GM18505 (cell line): Measurements from ENCODE around the gene PHACTR2.
"Not testable (repeated sequence)": the region's sequence is repeated elsewhere in the genome, so short reads cannot be mapped to it uniquely, and the experiment has no call there.

Experiments used
- ATAC-seq: cut with Tn5 transposase; IDR thresholded peaks from one replicate; pipeline ENCODE4 v1.9.1; 2021; ENCODE audit not compliant: unreplicated experiment
- POLR2A ChIP-seq: IDR thresholded peaks from 4 replicates; pipeline ENCODE4 v1.6.1; 2011; ENCODE audit warnings: borderline replicate concordance; ENCODE audit not compliant: insufficient read depth, insufficient read length; ENCODE audit errors: extremely low read depth

The PHACTR2 gene

GRCh38 chr6:143793280-143793619 is 115.5 kb downstream of the PHACTR2 start:
- TF ChIP-seq POLR2A: no peak
- no peak for ATAC-seq

- not testable (repeated sequence) for ATAC-seq
Observed at GRCh38 chr6:143796551-143796950, 118.8 kb downstream of the PHACTR2 start.

GRCh38 chr6:143798487-143798886 is 120.7 kb downstream of the PHACTR2 start:
- not testable (repeated sequence) for ATAC-seq

DNA sequence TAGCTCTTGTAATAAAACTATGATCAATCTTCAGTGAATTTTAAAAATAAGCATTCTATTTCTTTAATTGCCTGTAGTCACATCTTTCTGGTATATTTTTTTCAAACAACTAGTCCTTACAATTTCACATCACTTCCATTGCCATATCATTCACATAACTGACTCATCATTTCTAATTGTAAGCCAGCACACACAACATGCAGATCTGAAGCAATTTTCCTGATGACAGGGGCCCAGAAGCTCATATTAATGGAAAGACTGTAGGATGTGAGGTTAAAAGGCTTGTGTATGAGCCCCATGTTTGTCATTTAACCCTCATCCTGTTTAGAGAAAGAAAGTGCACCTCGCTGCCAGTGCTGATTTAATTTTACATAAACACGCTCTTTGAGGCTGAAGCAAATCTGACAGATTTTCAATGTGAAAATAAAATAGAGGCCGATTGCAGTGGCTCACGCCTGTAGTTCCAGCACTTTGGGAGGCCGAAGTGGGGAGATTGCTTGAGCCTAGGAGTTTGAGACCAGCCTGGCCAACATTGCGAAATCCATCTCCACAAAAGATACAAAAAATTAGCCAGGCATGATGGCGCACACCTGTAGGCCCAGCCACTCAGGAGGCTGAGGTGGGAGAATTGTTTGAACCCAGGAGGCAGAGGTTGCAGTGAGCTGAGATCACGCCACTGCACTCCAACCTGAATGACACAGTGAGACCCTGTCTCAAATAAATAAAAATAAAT is 125.2 kb downstream of the PHACTR2 start:
- TF ChIP-seq POLR2A: no peak
- no peak for ATAC-seq

DNA sequence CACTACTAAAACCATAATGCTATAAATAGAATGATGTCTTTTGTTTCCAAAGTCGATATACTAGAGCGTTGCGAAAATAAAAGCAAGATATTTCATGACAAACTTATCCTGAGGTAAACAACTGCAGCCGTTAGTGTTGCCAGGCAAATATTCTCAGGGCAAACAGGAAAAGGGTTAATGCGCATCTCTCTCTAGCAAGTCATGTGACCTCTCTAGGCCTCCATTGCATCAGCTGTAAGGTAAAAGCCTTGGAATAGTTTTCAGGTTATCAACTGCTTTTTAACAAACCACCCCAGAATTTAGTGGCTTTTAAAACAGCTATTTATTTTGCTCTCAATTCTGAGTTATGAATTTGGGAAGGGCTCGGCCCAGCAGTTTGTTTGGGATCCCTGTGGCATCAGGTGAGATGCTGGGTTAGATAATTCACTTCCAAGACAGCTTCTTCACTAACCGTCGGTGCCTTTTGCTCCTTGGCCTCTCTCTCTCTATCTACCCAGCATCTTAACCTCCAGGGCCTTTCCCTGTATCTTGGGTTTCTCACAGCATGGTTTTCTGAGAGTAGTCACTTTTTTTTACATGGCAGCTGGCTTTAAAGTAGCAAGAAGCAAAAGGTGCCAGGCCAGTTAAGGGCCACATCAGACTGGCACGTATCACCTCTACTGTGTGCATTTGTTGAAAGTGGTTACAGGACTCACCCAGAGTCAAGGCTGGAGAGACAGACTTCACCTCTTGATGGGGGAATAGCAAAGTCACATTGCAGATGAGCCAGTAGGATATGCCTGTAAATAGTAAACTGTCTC is 126.2 kb downstream of the PHACTR2 start:
- no peak for ATAC-seq

GRCh38 chr6:143804835-143805239 is 127.1 kb downstream of the PHACTR2 start:
- no peak for ATAC-seq
- TF ChIP-seq POLR2A: no peak

More for the DNA sequence above, 126.2 kb downstream of the PHACTR2 start:
- TF ChIP-seq POLR2A: no peak

DNA sequence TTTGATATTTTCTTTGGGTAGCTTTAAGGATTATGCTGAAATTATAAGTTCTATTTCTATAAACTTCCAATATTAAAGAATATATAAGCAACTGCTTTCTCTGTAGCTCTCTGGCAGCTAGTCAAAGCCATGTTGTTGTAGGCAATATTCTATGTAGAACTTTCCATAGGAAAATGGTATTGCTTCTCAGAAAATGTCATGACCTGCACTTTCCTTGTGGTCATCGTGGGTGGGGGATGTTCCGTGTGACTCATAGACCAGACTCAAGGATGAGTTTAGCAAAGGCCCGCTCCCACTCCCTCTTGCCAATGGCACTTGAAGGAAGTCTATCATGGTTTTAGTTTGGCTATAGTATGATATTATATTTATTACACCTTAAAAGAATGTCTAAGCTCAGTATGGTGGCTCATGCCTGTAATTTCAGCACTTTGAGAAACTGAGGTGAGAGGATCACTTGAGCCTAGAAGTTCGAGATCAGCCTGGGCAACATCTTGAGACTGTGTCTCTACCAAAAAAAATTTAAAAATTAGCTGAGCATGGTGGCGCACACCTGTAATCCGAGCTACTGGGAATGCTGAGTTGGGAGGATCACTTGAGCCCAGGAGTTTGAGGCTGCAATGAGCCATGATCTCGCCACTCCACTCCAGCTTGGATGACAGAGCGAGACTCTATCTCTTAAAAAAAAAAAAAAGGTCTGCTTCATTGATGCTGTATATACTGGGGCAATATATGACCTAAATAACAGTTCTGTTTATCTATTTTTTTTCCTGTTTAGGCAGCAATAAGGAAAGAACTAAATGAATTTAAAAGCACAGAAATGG is 128.7 kb downstream of the PHACTR2 start:
- no peak for ATAC-seq
- TF ChIP-seq POLR2A: no peak

GRCh38 chr6:143807103-143807772 is 129.5 kb downstream of the PHACTR2 start:
- no peak for ATAC-seq
- no peak for TF ChIP-seq POLR2A

DNA sequence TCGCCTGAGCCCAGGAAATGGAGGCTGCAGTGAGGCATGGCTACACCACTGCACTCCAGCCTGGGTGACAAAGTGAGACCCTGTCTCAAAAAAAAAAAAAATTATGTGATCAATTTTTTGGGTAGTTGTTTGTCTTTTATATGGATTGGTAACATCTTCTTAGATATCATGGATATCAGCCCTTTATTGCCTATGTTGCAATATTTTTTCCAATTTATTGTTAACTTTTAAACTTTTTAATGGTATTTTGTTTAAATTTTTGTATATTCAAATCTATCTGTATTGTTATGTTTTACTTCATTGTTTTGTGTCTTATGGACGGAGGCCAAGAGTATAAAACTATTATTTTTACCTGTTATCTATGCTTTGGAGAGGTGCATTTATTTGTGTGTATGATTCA is 133.0 kb downstream of the PHACTR2 start:
- no peak for ATAC-seq

DNA sequence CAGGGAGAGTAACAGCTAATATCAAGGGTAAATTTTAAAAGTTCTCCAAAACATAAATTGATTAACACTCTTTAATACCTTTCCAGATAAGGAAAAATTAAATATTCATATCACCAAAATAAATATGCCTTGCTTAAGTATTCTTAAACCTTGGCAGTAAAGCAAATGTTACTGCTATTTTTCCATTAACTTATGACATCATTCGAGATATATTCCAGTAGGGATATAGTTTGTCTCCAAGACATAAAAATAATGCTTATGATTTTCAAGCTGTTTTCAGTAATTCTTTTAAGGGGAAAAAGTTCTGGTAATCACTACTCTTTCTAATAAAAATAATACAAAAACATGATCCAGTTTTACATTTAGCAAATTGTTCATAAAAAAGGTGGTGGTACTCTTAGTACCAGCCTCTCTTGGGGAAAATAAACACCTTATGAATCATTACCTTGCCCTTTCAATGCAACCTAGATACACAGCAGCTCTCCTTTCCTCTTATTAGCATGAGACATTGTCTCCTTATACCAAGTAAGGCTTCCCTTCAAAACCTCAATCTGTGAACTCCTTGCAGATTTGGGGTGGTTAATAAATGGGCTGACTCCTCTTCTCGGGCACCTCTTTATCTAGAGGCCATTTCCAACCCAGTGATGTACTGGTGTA is 133.9 kb downstream of the PHACTR2 start:
- no peak for TF ChIP-seq POLR2A
- ATAC-seq: no peak

More for the DNA sequence above, 133.0 kb downstream of the PHACTR2 start:
- no peak for TF ChIP-seq POLR2A

DNA sequence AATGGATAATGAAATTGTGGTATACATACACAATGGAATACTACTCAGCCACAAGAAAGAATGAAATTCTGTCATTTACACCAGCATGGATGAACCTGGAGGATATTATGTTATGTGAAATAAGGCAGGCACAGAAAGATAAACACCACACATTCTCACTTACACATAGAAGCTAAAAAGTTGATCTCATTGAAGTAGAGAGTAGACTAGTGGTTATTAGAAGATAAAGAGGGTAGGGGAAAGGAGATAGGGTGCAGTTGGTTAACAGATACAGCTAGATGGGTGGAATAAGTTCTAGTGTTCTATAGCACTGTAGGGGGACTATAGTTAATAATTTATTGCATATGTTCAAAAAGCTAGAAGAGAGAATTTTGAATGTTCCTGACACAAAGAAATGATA is 139.9 kb downstream of the PHACTR2 start:
- no peak for ATAC-seq
- TF ChIP-seq POLR2A: no peak

- TF ChIP-seq POLR2A: no peak
- ATAC-seq: no peak
Observed at GRCh38 chr6:143821359-143821758, 143.6 kb downstream of the PHACTR2 start.

DNA sequence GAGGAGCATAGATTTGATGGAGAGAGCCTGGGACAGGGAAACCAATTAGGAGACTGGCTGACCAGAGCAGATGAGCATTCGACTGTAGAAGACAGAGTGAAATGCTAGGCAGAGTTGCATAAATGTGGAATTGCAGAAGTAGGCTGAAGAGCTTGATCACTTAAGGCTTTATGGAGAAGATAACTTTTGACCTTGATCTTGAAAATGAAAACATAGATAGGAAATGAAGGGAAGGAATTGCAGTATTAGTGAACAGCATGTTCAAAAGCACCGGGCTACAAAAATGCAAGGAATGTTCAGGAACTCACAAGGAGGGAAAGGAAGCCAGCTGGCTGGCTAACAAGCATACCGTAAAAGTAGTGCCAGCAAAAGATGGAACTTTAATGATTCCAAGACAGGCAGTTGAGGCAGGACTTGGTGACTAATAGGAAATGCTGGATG is 144.8 kb downstream of the PHACTR2 start:
- no peak for TF ChIP-seq POLR2A
- no peak for ATAC-seq
